GM21390 (cell line): ENCODE measurements around the gene WASHC1.
"Not testable (repeated sequence)": the region's sequence is repeated elsewhere in the genome, so short reads cannot be mapped to it uniquely, and the experiment has no call there.

Experiments used
- ATAC-seq: cut with Tn5 transposase; IDR thresholded peaks from one replicate; pipeline ENCODE4 v1.9.1; 2021; ENCODE audit not compliant: unreplicated experiment

Gene WASHC1

DNA sequence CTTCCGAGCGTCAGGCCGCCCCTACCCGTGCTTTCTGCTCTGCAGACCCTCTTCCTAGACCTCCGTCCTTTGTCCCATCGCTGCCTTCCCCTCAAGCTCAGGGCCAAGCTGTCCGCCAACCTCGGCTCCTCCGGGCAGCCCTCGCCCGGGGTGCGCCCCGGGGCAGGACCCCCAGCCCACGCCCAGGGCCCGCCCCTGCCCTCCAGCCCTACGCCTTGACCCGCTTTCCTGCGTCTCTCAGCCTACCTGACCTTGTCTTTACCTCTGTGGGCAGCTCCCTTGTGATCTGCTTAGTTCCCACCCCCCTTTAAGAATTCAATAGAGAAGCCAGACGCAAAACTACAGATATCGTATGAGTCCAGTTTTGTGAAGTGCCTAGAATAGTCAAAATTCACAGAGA lies at the start of gene WASHC1:
Gene WASHC1, minus strand, starts transcription at position 101 of the 400 bp plus-strand sequence. CDS start 4,457 bp downstream, outside the sequence.
- ATAC-seq = not testable (repeated sequence)

GRCh38 chr9:78333-78732 lies 49.1 kb upstream of the WASHC1 start:
- not testable (repeated sequence) for ATAC-seq

- not testable (repeated sequence) for ATAC-seq
Observed at GRCh38 chr9:76389-76788, 47.1 kb upstream of the WASHC1 start.

DNA sequence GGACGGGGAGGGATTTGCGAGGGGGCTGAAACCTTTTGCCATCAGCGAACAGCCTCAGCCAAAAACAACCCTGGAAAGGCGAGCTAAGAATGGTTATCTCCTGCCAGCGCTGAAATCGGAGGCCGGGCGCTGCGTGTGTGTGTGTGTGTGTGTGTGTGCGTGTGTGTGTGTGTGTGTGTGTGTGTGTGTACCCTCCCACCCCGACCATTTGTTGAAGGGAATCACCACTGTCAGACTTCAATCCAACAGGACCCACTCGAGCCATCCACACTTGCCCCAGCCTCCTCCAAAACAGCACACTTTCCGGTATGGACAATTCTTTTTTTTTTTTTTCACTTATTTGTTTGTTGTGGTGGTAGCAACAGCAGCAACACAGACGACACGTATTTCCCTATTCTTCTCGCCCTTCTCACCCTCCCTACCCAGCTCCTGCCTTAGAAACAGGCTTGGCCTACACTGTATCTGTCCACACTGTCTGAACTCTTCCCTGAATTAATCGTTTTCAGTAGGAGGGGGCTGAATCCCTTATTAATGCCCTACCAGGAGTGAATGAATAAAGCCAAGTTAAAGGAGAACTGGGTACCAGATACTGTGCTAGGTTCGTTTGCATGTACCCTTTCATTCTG lies 44.8 kb upstream of the WASHC1 start:
- not testable (repeated sequence) for ATAC-seq

DNA sequence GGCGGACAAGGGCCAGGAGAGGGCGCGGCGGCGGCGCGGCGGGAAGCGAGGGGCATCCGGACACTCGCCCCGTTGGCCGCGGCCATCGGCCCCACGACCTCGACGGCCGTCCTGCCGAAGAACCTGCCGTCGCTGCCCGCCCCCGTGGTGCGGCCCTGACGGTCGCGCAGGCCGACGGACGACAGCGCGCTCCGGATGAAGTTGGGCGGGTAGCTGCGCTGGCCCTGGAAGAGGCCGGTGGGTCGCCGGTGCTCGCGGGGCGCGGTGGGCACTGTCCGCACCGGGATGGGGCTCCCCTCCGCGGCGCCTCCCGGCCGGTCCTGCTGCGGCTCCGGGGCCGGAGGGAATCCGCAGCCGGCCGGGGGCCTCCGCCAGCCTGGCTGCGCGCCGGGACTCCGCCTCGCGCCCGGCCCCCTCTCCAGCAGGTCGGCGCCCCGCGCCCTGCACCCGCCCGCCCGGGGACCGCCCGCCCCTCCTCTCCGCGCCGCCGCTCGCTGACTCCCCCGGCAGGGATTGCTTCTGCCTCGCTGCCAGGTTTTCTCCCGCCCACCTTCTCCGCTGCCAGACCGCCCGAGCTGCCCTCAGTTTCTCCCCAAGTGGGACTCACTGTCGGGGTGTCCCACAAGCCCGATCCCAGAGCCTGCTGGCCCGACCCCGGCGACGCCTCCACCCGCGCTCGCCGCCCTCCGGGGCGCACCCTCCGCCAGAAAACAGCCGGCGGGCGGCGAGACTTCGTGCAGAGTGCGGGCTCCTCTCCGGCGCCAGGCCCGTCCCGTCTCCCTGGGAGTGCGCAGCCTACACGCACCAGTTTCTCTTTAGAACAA lies 44.0 kb upstream of the WASHC1 start:
- ATAC-seq = not testable (repeated sequence)

- ATAC-seq = peak; percentile 62
Observed at GRCh38 chr9:63031-63629, 33.9 kb upstream of the WASHC1 start.

GRCh38 chr9:52678-53077 lies 23.4 kb upstream of the WASHC1 start:
- not testable (repeated sequence) for ATAC-seq

DNA sequence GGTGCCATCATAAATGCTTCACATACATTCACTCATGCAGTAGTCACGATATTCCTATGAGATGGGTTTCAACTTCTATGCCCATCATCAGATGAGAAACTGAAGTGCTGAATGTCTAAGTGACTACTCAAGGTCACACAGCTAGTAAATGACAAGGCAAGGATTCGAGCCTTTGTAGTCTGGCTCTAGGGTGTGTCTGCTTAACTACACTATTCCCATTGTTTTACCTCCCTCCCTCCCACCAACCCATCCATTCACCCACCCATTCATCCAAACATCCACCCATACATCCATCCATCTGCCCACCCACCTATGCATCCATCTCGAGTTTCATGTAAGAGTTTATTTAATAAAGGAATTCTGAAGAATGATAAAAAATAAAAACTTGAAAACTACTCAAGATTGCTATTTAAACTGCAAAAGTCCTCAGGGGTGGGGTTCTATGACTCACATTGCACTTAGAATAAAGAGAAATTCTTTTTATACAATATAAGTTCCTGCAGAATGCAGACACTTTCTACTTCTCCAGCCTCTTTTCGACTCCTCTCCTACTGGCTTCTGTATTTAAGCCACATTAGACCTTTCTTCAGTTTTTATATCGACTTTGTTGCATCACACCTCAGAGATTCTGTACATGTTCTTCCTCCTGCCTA lies 19.1 kb upstream of the WASHC1 start:
- ATAC-seq = not testable (repeated sequence)

DNA sequence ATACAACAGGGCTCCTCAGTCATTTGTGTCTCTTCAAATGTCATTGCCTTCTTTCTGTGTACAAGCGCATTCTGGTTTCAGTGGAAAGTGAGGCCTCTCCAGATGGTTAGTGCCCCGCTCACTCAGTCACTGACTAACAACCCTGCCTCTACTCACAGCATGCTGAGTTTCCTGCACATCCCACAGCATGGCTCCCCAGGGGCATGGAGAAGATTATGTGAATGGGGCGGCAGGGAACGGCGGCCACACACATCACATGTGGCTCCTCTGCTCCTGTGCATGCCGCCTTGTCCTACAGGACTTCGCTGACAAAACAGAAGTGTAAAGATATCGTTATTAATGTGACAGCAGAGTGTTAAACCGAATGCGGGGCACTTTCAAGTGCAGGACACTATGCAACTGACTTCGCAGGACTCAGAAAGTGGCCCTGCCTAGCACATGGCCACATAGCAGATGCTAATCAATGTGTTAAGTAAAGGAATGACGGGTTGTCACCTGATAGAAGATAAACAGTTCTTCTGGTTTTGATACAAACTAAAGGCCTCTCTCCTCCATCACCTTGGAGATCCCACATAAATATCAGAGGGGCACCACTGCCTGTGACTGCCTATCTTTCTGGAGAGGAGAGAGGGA lies 17.5 kb upstream of the WASHC1 start:
- not testable (repeated sequence) for ATAC-seq

DNA sequence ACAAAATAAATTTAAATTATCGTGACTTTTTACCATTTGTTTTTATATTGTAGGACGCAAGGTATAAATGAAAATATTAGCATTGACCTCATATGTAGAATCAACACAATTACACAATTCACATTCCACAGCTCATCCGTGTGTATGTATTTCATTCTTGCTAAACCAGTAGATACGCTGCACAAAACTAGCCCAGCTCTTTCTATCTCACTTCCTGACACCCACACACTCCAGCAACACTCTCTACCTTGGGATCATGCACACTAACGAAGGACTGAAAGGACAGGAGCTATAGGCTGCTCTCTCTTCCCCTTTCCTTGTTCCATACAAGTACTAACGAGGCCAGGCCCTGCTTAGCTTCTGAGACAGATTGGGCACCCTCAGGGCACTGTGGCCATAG lies 16.9 kb upstream of the WASHC1 start:
- ATAC-seq = not testable (repeated sequence)

DNA sequence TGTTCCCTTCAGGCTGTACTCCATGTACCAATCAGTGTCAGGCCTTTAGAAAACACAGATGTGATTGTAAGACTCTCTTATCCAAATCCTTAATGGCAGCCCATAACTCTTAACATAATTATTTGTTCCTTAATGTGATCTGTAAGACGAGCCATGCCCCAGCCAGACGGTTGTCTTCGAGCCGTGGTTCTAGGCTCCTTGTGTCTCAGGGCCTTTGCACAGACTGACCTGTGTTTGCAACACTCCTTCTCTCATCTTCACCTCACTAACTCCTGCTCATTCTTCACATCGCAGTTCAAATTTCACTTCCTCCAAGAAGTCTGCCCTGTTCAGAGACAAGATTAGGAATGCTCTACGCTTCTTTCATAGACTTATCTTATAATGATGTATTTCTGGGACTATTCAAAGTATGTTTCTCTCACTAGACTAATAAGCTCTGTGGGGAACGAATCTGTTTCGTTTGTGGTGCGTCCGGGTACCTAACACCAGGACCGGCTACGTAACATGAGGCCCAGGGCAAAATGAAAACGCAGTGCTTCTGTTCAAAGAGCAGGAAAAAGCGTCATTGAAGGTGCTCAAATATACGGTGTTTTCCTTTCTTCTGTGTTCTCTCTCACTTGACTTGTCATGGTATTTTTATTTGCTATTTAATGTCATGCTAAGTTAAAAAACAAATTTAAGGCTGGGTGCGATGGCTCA lies 16.1 kb upstream of the WASHC1 start:
- ATAC-seq = not testable (repeated sequence)

DNA sequence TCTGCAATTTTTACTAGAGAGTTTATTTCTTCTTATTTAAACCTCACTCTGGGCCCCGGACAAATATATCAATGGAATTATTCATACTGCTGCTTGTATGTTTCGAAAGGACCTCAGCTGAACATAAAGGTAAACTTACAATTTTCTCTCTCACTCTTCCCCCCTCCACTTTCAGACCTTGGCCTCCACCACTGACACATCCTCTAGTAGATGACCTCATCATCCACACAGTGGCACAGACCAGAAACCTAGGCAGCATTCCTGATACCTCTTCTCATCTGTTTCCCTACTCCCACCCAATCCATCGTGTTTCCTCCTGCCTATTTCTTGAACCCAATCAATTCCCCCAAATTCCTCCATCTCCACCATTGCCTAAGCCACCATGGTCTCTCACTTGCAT lies 15.2 kb upstream of the WASHC1 start:
- not testable (repeated sequence) for ATAC-seq

GRCh38 chr9:43636-44035 lies 14.4 kb upstream of the WASHC1 start:
- not testable (repeated sequence) for ATAC-seq

DNA sequence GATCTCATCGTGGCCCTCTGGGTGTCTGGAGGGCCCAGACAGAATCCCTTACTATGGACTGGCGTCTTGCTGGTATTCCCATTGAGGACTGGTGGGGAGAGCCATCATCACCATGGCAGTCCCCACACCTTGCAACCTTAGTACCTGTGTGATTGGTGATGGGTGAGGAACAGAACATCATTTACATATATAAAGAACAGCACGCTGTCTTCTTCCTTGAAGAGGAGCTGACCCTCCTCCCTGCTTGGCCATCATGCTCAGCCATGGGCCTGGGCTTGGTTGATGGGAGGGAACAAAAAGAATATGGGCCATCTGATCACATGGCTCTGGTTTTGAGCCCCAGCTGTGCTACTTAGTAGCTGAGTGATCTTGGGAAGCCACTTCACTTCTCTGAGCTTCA lies 13.9 kb upstream of the WASHC1 start:
- ATAC-seq = not testable (repeated sequence)

GRCh38 chr9:41819-42218 lies 12.6 kb upstream of the WASHC1 start:
- ATAC-seq = not testable (repeated sequence)

- not testable (repeated sequence) for ATAC-seq
Observed at GRCh38 chr9:41261-41676, 12.0 kb upstream of the WASHC1 start.

GRCh38 chr9:32308-32707 lies 3.1 kb upstream of the WASHC1 start:
- ATAC-seq = not testable (repeated sequence)

DNA sequence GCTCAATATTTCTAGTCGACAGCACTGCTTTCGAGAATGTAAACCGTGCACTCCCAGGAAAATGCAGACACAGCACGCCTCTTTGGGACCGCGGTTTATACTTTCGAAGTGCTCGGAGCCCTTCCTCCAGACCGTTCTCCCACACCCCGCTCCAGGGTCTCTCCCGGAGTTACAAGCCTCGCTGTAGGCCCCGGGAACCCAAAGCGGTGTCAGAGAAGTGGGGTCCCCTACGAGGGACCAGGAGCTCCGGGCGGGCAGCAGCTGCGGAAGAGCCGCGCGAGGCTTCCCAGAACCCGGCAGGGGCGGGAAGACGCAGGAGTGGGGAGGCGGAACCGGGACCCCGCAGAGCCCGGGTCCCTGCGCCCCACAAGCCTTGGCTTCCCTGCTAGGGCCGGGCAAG lies 481 bp downstream of the WASHC1 start:
- ATAC-seq = not testable (repeated sequence)

- not testable (repeated sequence) for ATAC-seq
Observed at GRCh38 chr9:21621-22020, 7.6 kb downstream of the WASHC1 start.

GRCh38 chr9:16875-17274 lies 12.4 kb downstream of the WASHC1 start:
- not testable (repeated sequence) for ATAC-seq
